Activated naive CD8-positive, alpha-beta T cell (primary cell): ENCODE measurements around the gene ATP11A.
"Not testable (repeated sequence)": the region's sequence is repeated elsewhere in the genome, so short reads cannot be mapped to it uniquely, and the experiment has no call there.

ENCODE experiments used
- H3K27ac Mint-ChIP-seq: one replicate; pipeline ENCODE4 v1.8.0; 2021; ENCODE audit warnings: mixed read lengths
- H3K27me3 Mint-ChIP-seq: one replicate; pipeline ENCODE4 v1.8.0; 2021; ENCODE audit warnings: mixed read lengths
- H3K36me3 Mint-ChIP-seq: one replicate; pipeline ENCODE4 v1.8.0; 2021; ENCODE audit warnings: mixed read lengths
- H3K4me1 Mint-ChIP-seq: one replicate; pipeline ENCODE4 v1.8.0; 2021; ENCODE audit warnings: low read depth, mixed read lengths
- H3K4me3 Mint-ChIP-seq: one replicate; pipeline ENCODE4 v1.8.0; 2021; ENCODE audit warnings: mild to moderate bottlenecking, mixed read lengths
- H3K9me3 Mint-ChIP-seq: one replicate; pipeline ENCODE4 v1.8.0; 2021; ENCODE audit warnings: low read depth, mixed read lengths

The ATP11A gene

GRCh38 chr13:112777637-112778406 lies 88.0 kb downstream of the ATP11A start:
- Mint-ChIP-seq H3K36me3 (no peaks in the 10 kb centered on the region), H3K9me3 (no peaks in the 10 kb centered on the region), H3K4me3 (no peak overlapping the region), H3K27me3 (no peaks in the 10 kb centered on the region), H3K27ac (no peak overlapping the region), H3K4me1 (peaks cover 2% of the 10 kb centered on the region)

DNA sequence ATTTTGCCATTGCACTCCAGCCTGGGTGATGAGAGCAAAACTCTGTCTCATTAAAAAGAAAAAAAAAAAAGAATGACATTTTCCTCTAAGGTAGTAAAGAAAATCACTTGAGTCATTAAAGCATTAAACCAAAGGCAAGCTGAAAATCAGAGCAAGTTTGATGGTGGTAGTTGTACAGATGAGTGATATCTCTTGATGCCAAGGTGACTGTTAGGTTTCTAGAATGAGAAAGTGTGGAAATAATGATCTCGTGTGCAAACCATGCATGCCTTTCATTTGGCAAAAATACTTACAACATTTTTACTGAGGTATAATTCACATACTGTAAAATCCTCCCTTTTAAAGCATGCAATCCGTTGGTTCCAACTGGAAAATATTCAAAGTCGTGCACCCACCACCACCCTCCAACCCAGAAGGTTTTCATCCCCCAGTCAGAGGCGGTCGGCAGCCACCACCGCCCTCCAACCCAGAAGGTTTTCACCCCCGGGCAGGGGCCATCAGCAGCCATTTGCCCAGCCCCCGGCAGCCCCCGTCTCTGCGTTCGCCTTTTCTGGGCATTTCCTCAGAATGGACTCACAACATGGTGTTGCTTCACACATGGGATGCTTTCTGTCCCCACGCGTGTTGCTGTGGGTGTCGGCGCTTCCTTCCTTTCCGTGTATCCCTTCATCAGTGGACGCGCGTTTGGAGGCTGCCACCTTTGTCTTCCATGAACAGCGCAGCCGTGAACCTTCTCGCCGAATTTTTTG lies 90.2 kb downstream of the ATP11A start:
- no peak overlapping the region for H3K27ac Mint-ChIP-seq

DNA sequence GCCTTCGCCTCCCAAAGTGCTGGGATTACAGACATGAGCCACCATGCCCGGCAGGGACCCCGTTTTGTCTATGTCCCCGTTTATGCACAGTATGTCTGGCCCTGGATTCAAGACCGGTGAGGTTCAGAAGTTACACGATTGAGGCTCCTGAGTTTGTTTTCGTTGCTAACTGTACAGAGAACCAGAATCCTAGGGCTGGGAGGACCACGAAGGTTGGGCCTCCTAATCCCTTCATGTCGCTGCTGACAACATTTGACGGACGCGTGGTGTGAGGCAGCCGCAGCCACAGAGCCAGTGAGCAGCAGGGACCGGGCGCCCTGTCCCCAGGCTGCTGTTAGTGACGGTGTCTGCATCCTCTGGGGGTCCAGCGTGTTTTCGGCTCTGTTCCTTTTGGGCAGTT lies 91.4 kb downstream of the ATP11A start:
- Mint-ChIP-seq H3K9me3 (no peaks in the 10 kb centered on the region), H3K36me3 (peaks cover 4% of the 10 kb centered on the region), H3K27ac (no peak overlapping the region), H3K4me1 (peaks cover 5% of the 10 kb centered on the region), H3K27me3 (no peaks in the 10 kb centered on the region), H3K4me3 (no peak overlapping the region)

More for the DNA sequence above, 90.2 kb downstream of the ATP11A start:
- no peak overlapping the region for H3K4me3 Mint-ChIP-seq
- H3K36me3 Mint-ChIP-seq = no peaks in the 10 kb centered on the region
- peaks cover 5% of the 10 kb centered on the region for H3K4me1 Mint-ChIP-seq
- H3K9me3 Mint-ChIP-seq = no peaks in the 10 kb centered on the region
- no peaks in the 10 kb centered on the region for H3K27me3 Mint-ChIP-seq

- Mint-ChIP-seq H3K4me1 (peaks cover 5% of the 10 kb centered on the region), H3K27ac (no peak overlapping the region), H3K9me3 (no peaks in the 10 kb centered on the region), H3K36me3 (peaks cover 7% of the 10 kb centered on the region), H3K4me3 (no peak overlapping the region), H3K27me3 (no peaks in the 10 kb centered on the region)
Observed at GRCh38 chr13:112781881-112782361, 92.1 kb downstream of the ATP11A start.

DNA sequence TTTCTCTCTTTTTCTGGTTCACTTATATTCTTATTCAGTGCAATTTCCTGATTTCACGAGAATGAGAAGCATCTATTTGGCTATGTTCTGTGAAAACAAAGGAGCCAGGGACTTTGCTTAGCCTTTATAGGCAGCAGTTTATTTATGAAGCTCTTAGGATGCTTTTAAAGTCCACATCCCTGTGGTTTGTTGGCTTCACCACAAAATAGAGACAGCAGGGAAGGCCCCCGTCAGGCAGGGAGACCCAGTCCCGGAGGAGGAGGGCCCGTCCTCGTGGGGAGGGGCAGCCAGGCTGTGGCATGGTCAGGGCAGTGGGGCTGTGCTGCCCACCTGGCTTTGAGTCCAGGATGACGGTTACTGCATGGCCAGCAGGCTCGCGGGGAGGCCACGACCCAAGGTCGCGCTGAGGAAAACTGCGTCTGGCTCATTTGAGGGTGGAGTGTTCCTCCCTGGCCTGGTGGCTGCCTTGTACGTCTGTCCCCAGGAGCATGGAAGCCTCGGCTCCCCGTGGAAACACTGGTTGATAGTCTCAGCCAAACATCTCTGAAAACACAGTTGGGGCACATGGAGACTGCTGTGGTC lies 92.7 kb downstream of the ATP11A start:
- no peak overlapping the region for H3K27ac Mint-ChIP-seq
- H3K4me1 Mint-ChIP-seq = peaks cover 5% of the 10 kb centered on the region
- H3K4me3 Mint-ChIP-seq = no peak overlapping the region
- H3K9me3 Mint-ChIP-seq = no peaks in the 10 kb centered on the region
- no peaks in the 10 kb centered on the region for H3K27me3 Mint-ChIP-seq
- peaks cover 7% of the 10 kb centered on the region for H3K36me3 Mint-ChIP-seq

DNA sequence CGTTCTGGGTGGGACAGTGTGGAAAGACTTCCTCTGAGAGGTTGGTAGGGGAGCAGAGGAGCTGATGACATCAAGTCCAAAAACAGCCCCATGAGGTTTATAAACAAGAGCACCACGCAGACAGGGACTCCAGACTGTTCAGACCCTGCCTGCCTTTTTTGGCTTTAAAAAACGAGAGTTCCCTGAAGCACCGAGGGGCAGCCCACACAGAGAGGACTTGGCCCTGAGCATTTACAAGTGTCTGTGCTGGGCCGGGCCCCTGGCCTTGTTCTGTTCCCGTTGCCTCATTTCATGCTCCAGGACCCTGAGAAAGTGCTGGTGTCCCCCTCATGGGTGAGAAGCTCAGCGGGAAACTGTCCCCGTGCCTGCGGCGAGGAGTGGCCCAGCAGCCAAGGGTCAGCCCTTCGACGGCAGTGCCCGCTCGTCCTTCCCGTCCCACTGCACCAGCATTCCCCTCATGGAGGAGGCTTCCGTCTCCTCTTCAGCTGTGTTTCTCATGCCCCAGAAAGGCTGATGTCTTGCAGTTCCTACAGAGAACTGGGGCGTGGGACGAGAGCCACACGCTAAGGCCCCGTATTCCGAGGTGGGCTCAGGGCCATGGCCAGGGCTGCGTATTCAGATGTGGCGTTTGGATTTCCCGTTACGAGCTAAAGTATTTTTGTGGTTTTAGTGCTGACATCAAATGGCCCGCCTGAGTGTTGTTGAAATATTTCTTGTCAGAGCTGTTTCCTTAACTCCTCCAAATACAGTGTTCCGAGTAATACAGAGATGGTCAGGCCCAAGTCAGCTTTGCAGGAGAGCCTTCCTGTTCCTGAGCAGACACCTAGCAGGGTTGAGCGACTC lies 93.5 kb downstream of the ATP11A start:
- Mint-ChIP-seq H3K9me3 (no peaks in the 10 kb centered on the region), H3K4me1 (peaks cover 5% of the 10 kb centered on the region), H3K36me3 (peaks cover 7% of the 10 kb centered on the region), H3K4me3 (no peak overlapping the region), H3K27me3 (no peaks in the 10 kb centered on the region), H3K27ac (no peak overlapping the region)

DNA sequence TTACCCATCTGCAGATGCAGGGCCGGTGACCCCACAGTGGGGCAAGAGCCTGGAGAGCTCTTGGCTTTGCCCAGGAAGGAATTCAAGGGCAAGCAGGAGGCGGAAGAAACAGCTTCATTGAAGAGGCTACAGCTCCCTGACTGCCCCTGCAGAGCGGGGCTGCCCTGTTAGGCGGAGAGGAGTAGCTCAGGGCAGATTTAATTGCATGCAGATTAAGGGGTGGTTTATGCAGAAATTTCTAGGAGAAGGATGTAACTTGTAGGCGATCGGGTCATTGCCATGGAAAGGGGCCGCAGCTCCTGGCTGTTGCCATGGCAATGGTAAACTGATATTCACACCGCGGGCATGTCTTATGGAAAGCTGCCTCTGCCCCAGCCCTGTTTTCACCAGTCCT lies 94.1 kb downstream of the ATP11A start:
- Mint-ChIP-seq H3K4me1 (peaks cover 5% of the 10 kb centered on the region), H3K36me3 (peaks cover 7% of the 10 kb centered on the region), H3K27me3 (no peaks in the 10 kb centered on the region), H3K4me3 (no peak overlapping the region), H3K9me3 (no peaks in the 10 kb centered on the region), H3K27ac (no peak overlapping the region)

GRCh38 chr13:112784811-112785482 lies 95.1 kb downstream of the ATP11A start:
- peaks cover 7% of the 10 kb centered on the region for H3K36me3 Mint-ChIP-seq
- no peaks in the 10 kb centered on the region for H3K9me3 Mint-ChIP-seq
- H3K4me3 Mint-ChIP-seq = no peak overlapping the region
- H3K27me3 Mint-ChIP-seq = no peaks in the 10 kb centered on the region
- no peak overlapping the region for H3K27ac Mint-ChIP-seq
- H3K4me1 Mint-ChIP-seq = peaks cover 5% of the 10 kb centered on the region

DNA sequence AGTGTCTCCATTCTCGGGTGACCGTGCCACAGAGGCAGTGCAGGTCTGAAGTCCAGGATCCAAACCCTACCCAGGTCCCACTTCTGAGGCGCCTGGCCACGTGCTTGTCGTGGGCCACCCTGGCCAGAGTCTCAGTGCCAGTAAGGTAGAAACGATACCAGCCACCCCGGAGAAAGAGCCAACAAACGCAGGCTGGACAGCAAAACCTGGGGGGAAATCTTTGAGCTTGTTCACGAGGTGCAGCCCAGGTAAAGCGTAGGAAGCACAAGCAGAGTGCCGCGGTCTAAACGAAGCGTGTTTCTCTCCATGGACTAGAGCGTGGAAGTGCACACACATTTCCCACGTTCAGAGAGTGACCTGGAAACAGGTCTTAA lies 95.6 kb downstream of the ATP11A start:
- peaks cover 7% of the 10 kb centered on the region for H3K36me3 Mint-ChIP-seq
- no peaks in the 10 kb centered on the region for H3K9me3 Mint-ChIP-seq
- H3K4me1 Mint-ChIP-seq = peaks cover 5% of the 10 kb centered on the region
- H3K27ac Mint-ChIP-seq = no peak overlapping the region
- H3K4me3 Mint-ChIP-seq = no peak overlapping the region
- H3K27me3 Mint-ChIP-seq = no peaks in the 10 kb centered on the region

- not testable (repeated sequence) for H3K27ac Mint-ChIP-seq, H3K27me3 Mint-ChIP-seq, H3K36me3 Mint-ChIP-seq, H3K4me3 Mint-ChIP-seq, H3K4me1 Mint-ChIP-seq, H3K9me3 Mint-ChIP-seq
Observed at GRCh38 chr13:112786810-112787209, 97.0 kb downstream of the ATP11A start.

GRCh38 chr13:112790735-112791641 lies 101.2 kb downstream of the ATP11A start:
- H3K27ac Mint-ChIP-seq = no peak overlapping the region
- no peak overlapping the region for H3K4me3 Mint-ChIP-seq
- peaks cover 6% of the 10 kb centered on the region for H3K4me1 Mint-ChIP-seq
- no peaks in the 10 kb centered on the region for H3K9me3 Mint-ChIP-seq
- H3K27me3 Mint-ChIP-seq = no peaks in the 10 kb centered on the region
- peaks cover 8% of the 10 kb centered on the region for H3K36me3 Mint-ChIP-seq

DNA sequence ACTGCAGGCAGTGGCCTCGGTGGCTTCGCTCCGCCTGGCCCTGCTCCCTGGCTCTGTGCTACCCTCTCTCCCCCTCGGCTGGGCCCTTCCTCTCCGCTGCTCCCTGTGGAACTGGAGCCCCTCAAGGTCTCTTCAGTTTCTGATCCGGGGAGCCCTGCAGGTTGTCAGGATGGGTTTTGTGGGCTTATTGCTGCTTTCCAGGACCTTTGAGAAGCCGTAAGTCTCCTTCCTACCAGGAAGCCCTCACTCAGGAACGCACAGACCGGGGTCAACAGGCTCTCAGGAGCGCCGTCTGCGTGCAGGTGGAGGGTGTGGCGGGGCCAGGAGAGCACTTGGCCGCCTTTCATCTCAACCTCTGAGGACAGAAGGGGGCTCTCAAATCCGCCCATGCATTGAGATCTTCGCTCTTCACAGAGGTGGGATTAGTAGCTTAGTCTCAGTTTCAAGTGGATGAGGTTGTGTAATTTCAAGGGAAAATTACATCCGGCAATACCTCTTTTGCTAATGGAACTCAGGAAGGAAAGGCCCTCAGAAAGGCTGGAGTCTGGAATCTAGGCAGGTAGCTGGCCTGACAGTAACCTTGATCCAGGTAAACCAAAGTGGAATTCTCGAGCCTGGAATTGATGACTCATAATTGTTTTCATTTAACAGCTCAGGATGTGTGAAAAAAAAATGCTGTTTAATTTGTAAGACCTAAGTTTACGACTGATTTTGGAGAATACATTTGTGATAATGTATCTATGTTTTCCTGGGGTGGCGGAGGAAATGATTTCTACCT lies 102.0 kb downstream of the ATP11A start:
- H3K4me3 Mint-ChIP-seq = no peak overlapping the region
- H3K4me1 Mint-ChIP-seq = peaks cover 6% of the 10 kb centered on the region
- no peaks in the 10 kb centered on the region for H3K9me3 Mint-ChIP-seq
- H3K27ac Mint-ChIP-seq = no peak overlapping the region
- no peaks in the 10 kb centered on the region for H3K27me3 Mint-ChIP-seq
- H3K36me3 Mint-ChIP-seq = peaks cover 10% of the 10 kb centered on the region

DNA sequence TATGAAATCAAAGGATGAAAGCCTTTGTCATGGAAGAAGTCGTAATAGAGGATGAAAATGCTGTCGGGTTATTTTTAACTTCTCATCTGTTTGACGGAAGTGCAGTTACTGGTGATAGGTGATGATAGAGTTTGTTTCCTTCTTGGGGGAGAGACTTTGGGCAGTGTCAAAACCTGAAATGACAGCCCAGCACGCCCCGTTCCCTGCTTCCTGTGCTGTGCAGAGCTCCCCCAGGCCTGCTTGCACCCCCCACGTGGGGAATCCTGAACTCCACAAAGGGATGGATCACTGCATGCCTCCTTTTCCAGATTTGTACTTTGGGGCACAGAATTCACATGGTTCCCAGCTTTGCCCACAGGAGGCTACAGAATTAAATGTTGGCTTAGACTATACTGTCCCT lies 102.7 kb downstream of the ATP11A start:
- Mint-ChIP-seq H3K4me1 (peaks cover 6% of the 10 kb centered on the region), H3K27me3 (no peaks in the 10 kb centered on the region), H3K36me3 (peaks cover 10% of the 10 kb centered on the region), H3K9me3 (no peaks in the 10 kb centered on the region), H3K27ac (no peak overlapping the region), H3K4me3 (no peak overlapping the region)
